Activated B cell treated with CpG ODN at 0.5 μM for 24 hours (primary cell): ENCODE data around the gene LYG2. TPM values are rescaled to one million over a fixed set of nuclear protein-coding genes. Genes with fewer than 3 reads are reported as not detected.
"Not testable (repeated sequence)": the region's sequence is repeated elsewhere in the genome, so short reads cannot be mapped to it uniquely, and the experiment has no call there.

ENCODE experiments used
- ATAC-seq: fragments of 200-7000 bp; cut with Tn5 transposase; one replicate; pipeline ENCODE4 v1.10.0; 2021; ENCODE audit warnings: low read depth, mild to moderate bottlenecking, moderate library complexity
- CTCF ChIA-PET: fragments of 350-600 bp; sonication (Branson Sonifier 250); formaldehyde crosslinking; loops from one replicate; lab custom pipeline; 2021; ENCODE audit warnings: antibody characterized with exemption; lab: Charles Lee
- POLR2A ChIA-PET: fragments of 350-600 bp; sonication (Branson Sonifier 250); formaldehyde crosslinking; loops from one replicate; lab custom pipeline; 2021; ENCODE audit warnings: antibody characterized with exemption; lab: Charles Lee
- DNase-seq: peaks from one replicate; pipeline ENCODE4 v3.0.0; 2022
- H3K27ac Mint-ChIP-seq: one replicate; pipeline ENCODE4 v1.8.0; 2020; ENCODE audit warnings: mixed read lengths
- H3K27me3 Mint-ChIP-seq: one replicate; pipeline ENCODE4 v1.8.0; 2021; ENCODE audit warnings: mixed read lengths
- H3K36me3 Mint-ChIP-seq: one replicate; pipeline ENCODE4 v1.8.0; 2021; ENCODE audit warnings: low read depth, mixed read lengths
- H3K4me1 Mint-ChIP-seq: one replicate; pipeline ENCODE4 v1.8.0; 2021; ENCODE audit warnings: mixed read lengths
- H3K4me3 Mint-ChIP-seq: one replicate; pipeline ENCODE4 v1.8.0; 2020; ENCODE audit warnings: mild to moderate bottlenecking, mixed read lengths
- H3K9me3 Mint-ChIP-seq: one replicate; pipeline ENCODE4 v1.8.0; 2020; ENCODE audit warnings: mixed read lengths
- CTCF ChIP-seq: fragments of 200-600 bp; IDR thresholded peaks from one replicate; pipeline ENCODE4 v1.8.0; 2022; ENCODE audit warnings: antibody characterized with exemption, mild to moderate bottlenecking
- intact Hi-C: fragments of 100-400 bp; cut with micrococcal nuclease; formaldehyde crosslinking; loops from one replicate; pipeline ENCODE4 v1.15.1; 2024
- total RNA-seq: library from RNA; stranded (reverse); gene quantifications from 2 replicates; pipeline ENCODE4 v1.2.3, GENCODE V29; 2022

LYG2 gene
- total RNA-seq, 1 donor from 2014 or later: not detected

- H3K4me3 Mint-ChIP-seq: no peak overlapping the region
- H3K27me3 Mint-ChIP-seq: no peaks in the 10 kb centered on the region
- CTCF ChIA-PET: no interaction called here
- H3K9me3 Mint-ChIP-seq: peaks cover 9% of the 10 kb centered on the region
- intact Hi-C loops: no loop called here
- no peak for TF ChIP-seq CTCF
- ATAC-seq (no peak), DNase-seq (no peak)
- no peaks in the 10 kb centered on the region for H3K4me1 Mint-ChIP-seq
- peaks cover 17% of the 10 kb centered on the region for H3K36me3 Mint-ChIP-seq
- POLR2A ChIA-PET: no interaction called here
- H3K27ac Mint-ChIP-seq: no peak overlapping the region
Measured at GRCh38 chr2:99201959-99202678, 53.3 kb downstream of the LYG2 start.

GRCh38 chr2:99200076-99200800 lies 55.2 kb downstream of the LYG2 start:
- POLR2A ChIA-PET: no interaction called here
- Mint-ChIP-seq H3K9me3 (no peaks in the 10 kb centered on the region), H3K4me1 (no peaks in the 10 kb centered on the region), H3K4me3 (no peak overlapping the region), H3K27ac (no peak overlapping the region), H3K27me3 (no peaks in the 10 kb centered on the region), H3K36me3 (peaks cover 31% of the 10 kb centered on the region)
- no peak for TF ChIP-seq CTCF
- intact Hi-C loops: no loop called here
- ATAC-seq (no peak), DNase-seq (no peak)
- CTCF ChIA-PET: no interaction called here

DNA sequence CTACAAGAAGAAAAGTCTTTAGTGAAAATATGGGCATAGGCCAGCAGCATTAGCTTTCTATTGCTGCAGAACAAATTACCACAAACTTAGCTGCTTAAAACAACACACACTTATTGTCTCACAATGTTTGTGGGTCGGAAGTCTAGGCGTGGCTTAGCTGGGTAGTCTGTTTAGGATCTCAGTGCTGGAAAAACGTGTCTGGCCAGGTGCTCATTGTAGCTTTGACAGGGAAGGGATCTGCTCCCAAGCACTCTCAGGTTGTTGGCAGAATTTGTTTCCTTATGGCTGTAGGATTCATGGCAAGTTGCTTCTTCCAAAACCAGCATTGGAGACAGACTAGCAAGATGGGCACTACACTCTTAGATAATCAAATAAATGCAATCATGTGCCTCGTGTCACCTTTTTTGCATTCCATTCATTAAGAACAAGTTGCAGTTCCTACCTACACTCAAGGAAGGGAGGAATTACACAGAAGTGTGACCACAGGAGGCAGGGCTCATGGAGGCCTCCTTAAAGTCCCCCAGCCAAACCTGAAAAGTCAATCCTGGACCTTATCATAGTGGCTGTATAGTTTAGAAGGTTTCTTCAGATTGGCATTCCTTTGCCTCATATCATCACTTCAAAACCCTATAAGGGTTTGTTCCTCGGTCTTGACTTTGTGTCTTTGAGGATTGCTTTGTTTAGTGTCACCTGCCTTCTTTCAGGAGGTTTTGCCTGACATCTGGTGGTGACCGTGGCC lies 57.2 kb downstream of the LYG2 start:
- no peak for ATAC-seq
- POLR2A ChIA-PET: no interaction called here
- Mint-ChIP-seq H3K36me3 (peaks cover 36% of the 10 kb centered on the region), H3K4me1 (no peaks in the 10 kb centered on the region), H3K9me3 (no peaks in the 10 kb centered on the region), H3K4me3 (no peak overlapping the region), H3K27me3 (no peaks in the 10 kb centered on the region), H3K27ac (no peak overlapping the region)
- intact Hi-C loops: no loop called here
- TF ChIP-seq CTCF: no peak
- CTCF ChIA-PET: no interaction called here
- DNase-seq: no peak

DNA sequence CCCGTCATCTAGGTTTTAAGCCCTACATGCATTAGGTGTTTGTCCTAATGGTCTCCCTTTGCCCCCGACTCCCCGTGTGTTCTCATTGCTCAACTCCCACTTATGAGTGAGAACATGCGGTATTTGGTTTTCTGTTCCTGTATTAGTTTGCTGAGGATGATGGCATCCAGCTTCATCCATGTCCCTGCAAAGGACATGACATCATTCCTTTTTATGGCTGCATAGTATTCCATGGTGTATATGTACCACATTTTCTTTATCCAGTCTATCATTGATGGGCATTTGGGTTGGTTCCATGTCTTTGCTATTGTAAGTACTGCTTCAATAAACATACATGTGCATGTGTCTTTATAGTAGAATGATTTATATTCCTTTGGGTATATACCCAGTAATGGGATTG lies 63.1 kb downstream of the LYG2 start:
- intact Hi-C loops, H3K9me3 Mint-ChIP-seq, H3K4me3 Mint-ChIP-seq, H3K4me1 Mint-ChIP-seq, POLR2A ChIA-PET, CTCF ChIA-PET, DNase-seq, ATAC-seq, H3K27ac Mint-ChIP-seq, H3K27me3 Mint-ChIP-seq: not testable (repeated sequence)
- peaks cover 73% of the 10 kb centered on the region for H3K36me3 Mint-ChIP-seq

Other genes with a start within 250 kb of the LYG2 start
- gene C2orf15, start 114.0 kb downstream of the LYG2 start, total RNA-seq: 0.69 and 1.2 TPM in 2 replicates
- 18.5 and 20.4 TPM in 2 replicates for gene TSGA10, start 100.7 kb downstream of the LYG2 start, total RNA-seq
- 15.1 and 18.1 TPM in 2 replicates for gene LIPT1, start 100.7 kb downstream of the LYG2 start, total RNA-seq
- gene MITD1, start 74.6 kb downstream of the LYG2 start, total RNA-seq: 54.1 and 59.8 TPM in 2 replicates
- gene MRPL30, start 74.5 kb downstream of the LYG2 start, total RNA-seq: 18.6 and 21.4 TPM in 2 replicates
- gene LYG1, start 45.5 kb upstream of the LYG2 start, total RNA-seq: 1.5 and 1.9 TPM in 2 replicates
- gene TXNDC9, start 80.7 kb upstream of the LYG2 start, total RNA-seq: 26.8 and 28.1 TPM in 2 replicates
- gene EIF5B, start 81.7 kb upstream of the LYG2 start, total RNA-seq: 52.3 and 55.0 TPM in 2 replicates
- 44.5 and 52.1 TPM in 2 replicates for gene REV1, start 234.4 kb upstream of the LYG2 start, total RNA-seq